GM12878 (cell line): ENCODE results near the gene PTPRM. TPM values are rescaled to one million over a fixed set of nuclear protein-coding genes. Genes with fewer than 3 reads are reported as not detected.

ENCODE experiments used
- ATAC-seq: fragments of 200-7000 bp; cut with Tn5 transposase; 3 replicates; pipeline ENCODE4 v1.9.1; 2020; ENCODE audit warnings: mild to moderate bottlenecking, moderate library complexity
- BruUV-seq: library from RNA; stranded (reverse); fragments of 400-500 nt; replicated peaks from 2 replicates; lab custom pipeline; 2021; lab: Mats Ljungman, UMichigan
- CTCF ChIA-PET: fragments of 300-600 bp; sonication (Branson Sonifier 250); formaldehyde crosslinking; extraction: SDS; loops from one replicate; lab custom pipeline; 2021; ENCODE audit warnings: inconsistent platforms; lab: Yijun Ruan, JAX
- POLR2A ChIA-PET: fragments of 350-600 bp; formaldehyde crosslinking; extraction: SDS; loops from one replicate; lab custom pipeline; 2021; ENCODE audit warnings: inconsistent platforms; lab: Charles Lee
- RAD21 ChIA-PET: fragments of 300-600 bp; sonication (Branson Sonifier 250); formaldehyde crosslinking; loops from one replicate; lab custom pipeline; 2023; ENCODE audit warnings: antibody characterized with exemption; ENCODE audit not compliant: unreplicated experiment; lab: Charles Lee
- SMC1A ChIA-PET: fragments of 300-600 bp; sonication (Branson Sonifier 250); formaldehyde crosslinking; loops from one replicate; lab custom pipeline; 2023; ENCODE audit not compliant: unreplicated experiment, uncharacterized antibody; lab: Charles Lee
- DNase-seq: peaks from one replicate; pipeline ENCODE4 v3.0.0-alpha.2; 2011; ENCODE audit warnings: low read depth, low spot score
- FAIRE-seq: peaks from 3 replicates; lab custom pipeline; 2011; peaks lifted over from hg19 to GRCh38; lab: Jason Lieb, UNC
- H2AFZ ChIP-seq: 2 replicates; pipeline ENCODE4 v1.6.0; 2011; ENCODE audit warnings: low read depth, low read length, control low read depth; ENCODE audit not compliant: control insufficient read depth
- H3K27ac ChIP-seq: 2 replicates; pipeline ENCODE4 v1.5.1; 2011; ENCODE audit warnings: control low read depth; ENCODE audit not compliant: control insufficient read depth, insufficient read depth
- H3K27me3 ChIP-seq, 2 experiments: replicated peaks in 1 of 2; 2 replicates each; pipeline versions ENCODE4 v1.6.0 to v1.6.1; 2011; ENCODE audit warnings: low read length in 1 of 2; ENCODE audit not compliant: control insufficient read depth in 2 of 2, insufficient read depth in 2 of 2
- H3K36me3 ChIP-seq, 2 experiments: 2 replicates each; pipeline ENCODE4 v1.5.1; 2011; ENCODE audit warnings: low read length in 1 of 2; ENCODE audit not compliant: control insufficient read depth in 2 of 2, insufficient read depth in 2 of 2
- H3K4me1 ChIP-seq: 2 replicates; pipeline ENCODE4 v1.6.1; 2011; ENCODE audit warnings: mild to moderate bottlenecking, low read length, moderate library complexity, mixed read lengths; ENCODE audit not compliant: control insufficient read depth, insufficient read depth
- H3K4me2 ChIP-seq: 2 replicates; pipeline ENCODE4 v1.6.0; 2011; ENCODE audit warnings: control low read depth; ENCODE audit not compliant: control insufficient read depth, insufficient read depth
- H3K4me3 ChIP-seq: fragments of 200-600 bp; sonication (generic); 2 replicates; pipeline ENCODE4 v1.5.1; 2016
- H3K79me2 ChIP-seq: 2 replicates; pipeline ENCODE4 v1.6.0; 2011; ENCODE audit warnings: low read length; ENCODE audit not compliant: control insufficient read depth, insufficient read depth
- H3K9ac ChIP-seq: 2 replicates; pipeline ENCODE4 v1.8.0; 2011; ENCODE audit warnings: low read length, control low read depth, mixed read lengths; ENCODE audit not compliant: control insufficient read depth, insufficient read depth
- H3K9me3 ChIP-seq: replicated peaks from 3 replicates; pipeline ENCODE4 v1.5.1; 2011; ENCODE audit warnings: mild to moderate bottlenecking, low read length; ENCODE audit not compliant: control insufficient read depth, insufficient read depth
- H4K20me1 ChIP-seq: 2 replicates; pipeline ENCODE4 v1.6.0; 2011; ENCODE audit not compliant: control insufficient read depth, insufficient read depth
- HDAC6 ChIP-seq: fragments of 200-600 bp; sonication (generic); IDR thresholded peaks from one replicate; pipeline ENCODE4 v1.8.0; 2017; ENCODE audit warnings: antibody characterized with exemption; ENCODE audit not compliant: unreplicated experiment
- NBN ChIP-seq: fragments of 450-650 bp; IDR thresholded peaks from 2 replicates; pipeline ENCODE4 v1.6.1; 2016
- NRF1 ChIP-seq: conservative IDR thresholded peaks from 2 replicates; pipeline ENCODE4 v1.6.1; 2011; ENCODE audit warnings: mild to moderate bottlenecking, low read depth, low read length, improper control_type of control experiment
- RAD21 ChIP-seq: IDR thresholded peaks from 2 replicates; pipeline ENCODE4 v1.6.1; 2011; ENCODE audit warnings: mild to moderate bottlenecking, low read depth, low read length, moderate library complexity; ENCODE audit not compliant: insufficient read depth
- SMAD1 ChIP-seq: fragments of 450-650 bp; IDR thresholded peaks from 2 replicates; pipeline ENCODE4 v1.6.1; 2018; ENCODE audit warnings: mild to moderate bottlenecking, low read depth; ENCODE audit not compliant: partially characterized antibody
- SPI1 ChIP-seq: IDR thresholded peaks from 2 replicates; pipeline ENCODE4 v1.6.1; 2011; ENCODE audit warnings: low read depth, mild to moderate bottlenecking, low read length, moderate library complexity, borderline replicate concordance; ENCODE audit not compliant: insufficient read depth
- SREBF2 ChIP-seq: IDR thresholded peaks from 2 replicates; pipeline ENCODE4 v1.6.1; 2012; ENCODE audit warnings: mild to moderate bottlenecking, low read length
- SUPT20H ChIP-seq: IDR thresholded peaks from 2 replicates; pipeline ENCODE4 v1.6.1; 2011; ENCODE audit warnings: low read depth, mild to moderate bottlenecking, low read length, moderate library complexity, borderline replicate concordance; ENCODE audit not compliant: control insufficient read depth
- TBL1XR1 ChIP-seq: IDR thresholded peaks from 2 replicates; pipeline ENCODE4 v1.6.1; 2012; ENCODE audit warnings: low read depth, low read length, improper control_type of control experiment
- WRNIP1 ChIP-seq: IDR thresholded peaks from 2 replicates; pipeline ENCODE4 v1.6.1; 2011; ENCODE audit warnings: low read depth, low read length, improper control_type of control experiment, borderline replicate concordance
- WGBS: methylation state at CpG from one replicate; pipeline ENCODE4 v1.1.6; 2016; ENCODE audit warnings: low lambda C conversion rate; ENCODE audit not compliant: insufficient replicate concordance, insufficient coverage; ENCODE audit errors: missing lambda C conversion rate; 5-methylcytosine and 5-hydroxymethylcytosine counted together
- in situ Hi-C: fragments of 300-500 bp; cut with MboI; formaldehyde crosslinking; loops from 9 replicates; pipeline ENCODE4 v1.14.3; 2018; ENCODE audit warnings: mixed read lengths
- intact Hi-C: fragments of 100-400 bp; cut with micrococcal nuclease; formaldehyde crosslinking; loops from one replicate; pipeline ENCODE4 v1.14.2; 2022; ENCODE audit not compliant: unreplicated experiment
- polyA plus RNA-seq, 11 experiments: library from polyadenylated mRNA; depleted of rRNA in 4 of 11; unstranded in 6 of 11; stranded (reverse) in 5 of 11; fragments of >200 nt; fragmentation: Nextera tagmentation in 4 of 11; fragmentation: Illumina TruSeq in 1 of 11; extraction: Ambion mirVana in 4 of 11; extraction: Trizol in 1 of 11; gene quantifications; 1 replicate in 1 of 11; 2 replicates in 10 of 11; pipeline versions ENCODE4 v1.2.1 to v1.2.3, GENCODE V29; 2011 to 2016; ENCODE audit warnings: inconsistent platforms in 2 of 11, missing spikeins in 2 of 11, low read depth in 1 of 11
- total RNA-seq, 4 experiments: library from RNA; depleted of rRNA in 3 of 4; stranded (reverse); fragments of >200 nt in 3 of 4; fragmentation: Illumina TruSeq in 1 of 4; extraction: Trizol in 1 of 4; gene quantifications; 2 replicates each; pipeline versions ENCODE4 v1.2.1 to v1.2.3, GENCODE V29; 2013 to 2021
- TF ChIP-seq, protein P1 (sequence below): fragments of 450-650 bp; IDR thresholded peaks from 2 replicates; pipeline ENCODE4 v1.6.1; 2017; ENCODE audit warnings: mild to moderate bottlenecking, low read depth, inconsistent platforms; ENCODE audit not compliant: poor library complexity, severe bottlenecking
- TF ChIP-seq, protein P2 (sequence below): fragments of 450-650 bp; formaldehyde crosslinking; IDR thresholded peaks from 2 replicates; pipeline ENCODE4 v1.4.0; 2020; ENCODE audit warnings: mild to moderate bottlenecking, moderate library complexity
- TF ChIP-seq, protein P3 (sequence below): IDR thresholded peaks from 2 replicates; pipeline ENCODE4 v1.6.1; 2011; ENCODE audit warnings: mild to moderate bottlenecking, low read depth, low read length, moderate library complexity; ENCODE audit not compliant: insufficient replicate concordance
- TF ChIP-seq, protein P4 (sequence below): IDR thresholded peaks from 2 replicates; pipeline ENCODE4 v1.6.1; 2011; ENCODE audit warnings: low read depth, low read length, improper control_type of control experiment, borderline replicate concordance

PTPRM gene
- total and polyA plus RNA-seq, 10 of the 15 experiments (the other 5 are each of a cell fraction or from before 2014, with no cell fraction given), result 0.07 to 22.6 (median 0.60) TPM

DNA sequence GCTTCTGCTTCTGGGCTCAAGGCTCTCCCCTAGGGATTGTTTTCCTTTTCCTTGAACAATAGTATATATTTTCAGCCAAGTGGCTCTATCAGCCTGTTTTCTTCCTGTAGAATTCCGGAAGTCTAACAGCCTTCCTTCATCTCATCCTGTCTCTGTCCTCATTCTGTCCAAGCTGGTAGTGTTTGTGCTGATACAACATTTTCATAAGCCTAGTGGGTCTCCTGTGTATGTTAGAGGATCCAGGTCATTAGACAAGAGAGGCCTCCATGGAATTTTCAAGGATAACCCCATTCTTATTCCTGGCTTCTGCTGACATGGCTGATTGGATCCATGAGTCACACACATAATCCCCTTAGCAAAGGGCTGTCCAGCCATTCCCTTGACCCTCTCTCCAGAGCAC, 467.6 kb downstream of the PTPRM start (continued):
- TF ChIP-seq, protein P1, sequence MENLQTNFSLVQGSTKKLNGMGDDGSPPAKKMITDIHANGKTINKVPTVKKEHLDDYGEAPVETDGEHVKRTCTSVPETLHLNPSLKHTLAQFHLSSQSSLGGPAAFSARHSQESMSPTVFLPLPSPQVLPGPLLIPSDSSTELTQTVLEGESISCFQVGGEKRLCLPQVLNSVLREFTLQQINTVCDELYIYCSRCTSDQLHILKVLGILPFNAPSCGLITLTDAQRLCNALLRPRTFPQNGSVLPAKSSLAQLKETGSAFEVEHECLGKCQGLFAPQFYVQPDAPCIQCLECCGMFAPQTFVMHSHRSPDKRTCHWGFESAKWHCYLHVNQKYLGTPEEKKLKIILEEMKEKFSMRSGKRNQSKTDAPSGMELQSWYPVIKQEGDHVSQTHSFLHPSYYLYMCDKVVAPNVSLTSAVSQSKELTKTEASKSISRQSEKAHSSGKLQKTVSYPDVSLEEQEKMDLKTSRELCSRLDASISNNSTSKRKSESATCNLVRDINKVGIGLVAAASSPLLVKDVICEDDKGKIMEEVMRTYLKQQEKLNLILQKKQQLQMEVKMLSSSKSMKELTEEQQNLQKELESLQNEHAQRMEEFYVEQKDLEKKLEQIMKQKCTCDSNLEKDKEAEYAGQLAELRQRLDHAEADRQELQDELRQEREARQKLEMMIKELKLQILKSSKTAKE, result no peak
- no peak for TF ChIP-seq SREBF2

DNA sequence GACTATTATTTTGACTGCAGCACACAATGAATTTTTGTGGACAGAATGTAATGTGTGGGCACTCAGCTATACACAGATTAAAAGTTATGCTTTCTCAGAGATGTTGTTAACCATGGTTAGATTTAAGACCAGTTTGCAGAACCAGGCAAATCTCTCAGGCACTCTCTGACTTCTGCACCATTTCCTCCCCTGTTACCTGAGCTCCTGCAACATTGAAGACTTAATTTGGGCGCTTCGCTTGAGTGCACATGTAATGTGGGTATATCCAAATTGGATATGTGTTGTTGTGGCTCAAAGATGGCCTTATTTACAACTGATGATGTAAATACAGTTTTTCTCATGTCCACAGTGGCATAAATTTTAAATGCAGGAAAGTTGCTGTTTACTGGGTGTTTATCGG, 469.4 kb downstream of the PTPRM start:
- H3K27ac ChIP-seq, result no peak overlapping the region
- H3K4me1 ChIP-seq, result no peaks in the 10 kb centered on the region
- H3K79me2 ChIP-seq, result no peaks in the 10 kb centered on the region
- WGBS, result 30% methylated on average over 3 of the region's 3 CpGs
- ChIA-PET SMC1A (interaction anchor here (1.1 to 1.3 kb wide), 2 partner anchors 219 to 246 kb away, joined by 3 to 4 read pairs; no protein-coding TSS in a partner anchor), POLR2A (no interaction called here), RAD21 (no interaction called here), CTCF (no interaction called here)
- H3K9ac ChIP-seq, result no peak overlapping the region
- in situ Hi-C loops, result no loop called here
- H3K36me3 ChIP-seq, result no peaks in the 10 kb centered on the region
- no TSS peak for BruUV-seq
- no peaks in the 10 kb centered on the region for H4K20me1 ChIP-seq
- no peak overlapping the region for H3K4me3 ChIP-seq
- H3K27me3 ChIP-seq, result no peaks in the 10 kb centered on the region
- no peaks in the 10 kb centered on the region for H3K9me3 ChIP-seq
- no peak for FAIRE-seq
- no peak overlapping the region for H2AFZ ChIP-seq
- no peak for ATAC-seq
- no peak for DNase-seq
- H3K4me2 ChIP-seq, result no peak overlapping the region
- intact Hi-C loops, result no loop called here
- TF ChIP-seq NBN (no peak), RAD21 (no peak), NRF1 (no peak), TBL1XR1 (no peak), WRNIP1 (no peak), SUPT20H (no peak), SPI1 (no peak), HDAC6 (no peak), SMAD1 (no peak)
- TF ChIP-seq, protein P2, sequence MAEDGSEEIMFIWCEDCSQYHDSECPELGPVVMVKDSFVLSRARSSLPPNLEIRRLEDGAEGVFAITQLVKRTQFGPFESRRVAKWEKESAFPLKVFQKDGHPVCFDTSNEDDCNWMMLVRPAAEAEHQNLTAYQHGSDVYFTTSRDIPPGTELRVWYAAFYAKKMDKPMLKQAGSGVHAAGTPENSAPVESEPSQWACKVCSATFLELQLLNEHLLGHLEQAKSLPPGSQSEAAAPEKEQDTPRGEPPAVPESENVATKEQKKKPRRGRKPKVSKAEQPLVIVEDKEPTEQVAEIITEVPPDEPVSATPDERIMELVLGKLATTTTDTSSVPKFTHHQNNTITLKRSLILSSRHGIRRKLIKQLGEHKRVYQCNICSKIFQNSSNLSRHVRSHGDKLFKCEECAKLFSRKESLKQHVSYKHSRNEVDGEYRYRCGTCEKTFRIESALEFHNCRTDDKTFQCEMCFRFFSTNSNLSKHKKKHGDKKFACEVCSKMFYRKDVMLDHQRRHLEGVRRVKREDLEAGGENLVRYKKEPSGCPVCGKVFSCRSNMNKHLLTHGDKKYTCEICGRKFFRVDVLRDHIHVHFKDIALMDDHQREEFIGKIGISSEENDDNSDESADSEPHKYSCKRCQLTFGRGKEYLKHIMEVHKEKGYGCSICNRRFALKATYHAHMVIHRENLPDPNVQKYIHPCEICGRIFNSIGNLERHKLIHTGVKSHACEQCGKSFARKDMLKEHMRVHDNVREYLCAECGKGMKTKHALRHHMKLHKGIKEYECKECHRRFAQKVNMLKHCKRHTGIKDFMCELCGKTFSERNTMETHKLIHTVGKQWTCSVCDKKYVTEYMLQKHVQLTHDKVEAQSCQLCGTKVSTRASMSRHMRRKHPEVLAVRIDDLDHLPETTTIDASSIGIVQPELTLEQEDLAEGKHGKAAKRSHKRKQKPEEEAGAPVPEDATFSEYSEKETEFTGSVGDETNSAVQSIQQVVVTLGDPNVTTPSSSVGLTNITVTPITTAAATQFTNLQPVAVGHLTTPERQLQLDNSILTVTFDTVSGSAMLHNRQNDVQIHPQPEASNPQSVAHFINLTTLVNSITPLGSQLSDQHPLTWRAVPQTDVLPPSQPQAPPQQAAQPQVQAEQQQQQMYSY (CRISPR knock-in tag), result no peak
- TF ChIP-seq, protein P3, sequence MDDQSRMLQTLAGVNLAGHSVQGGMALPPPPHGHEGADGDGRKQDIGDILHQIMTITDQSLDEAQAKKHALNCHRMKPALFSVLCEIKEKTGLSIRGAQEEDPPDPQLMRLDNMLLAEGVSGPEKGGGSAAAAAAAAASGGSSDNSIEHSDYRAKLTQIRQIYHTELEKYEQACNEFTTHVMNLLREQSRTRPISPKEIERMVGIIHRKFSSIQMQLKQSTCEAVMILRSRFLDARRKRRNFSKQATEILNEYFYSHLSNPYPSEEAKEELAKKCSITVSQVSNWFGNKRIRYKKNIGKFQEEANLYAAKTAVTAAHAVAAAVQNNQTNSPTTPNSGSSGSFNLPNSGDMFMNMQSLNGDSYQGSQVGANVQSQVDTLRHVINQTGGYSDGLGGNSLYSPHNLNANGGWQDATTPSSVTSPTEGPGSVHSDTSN, result no peak
- TF ChIP-seq, protein P4, sequence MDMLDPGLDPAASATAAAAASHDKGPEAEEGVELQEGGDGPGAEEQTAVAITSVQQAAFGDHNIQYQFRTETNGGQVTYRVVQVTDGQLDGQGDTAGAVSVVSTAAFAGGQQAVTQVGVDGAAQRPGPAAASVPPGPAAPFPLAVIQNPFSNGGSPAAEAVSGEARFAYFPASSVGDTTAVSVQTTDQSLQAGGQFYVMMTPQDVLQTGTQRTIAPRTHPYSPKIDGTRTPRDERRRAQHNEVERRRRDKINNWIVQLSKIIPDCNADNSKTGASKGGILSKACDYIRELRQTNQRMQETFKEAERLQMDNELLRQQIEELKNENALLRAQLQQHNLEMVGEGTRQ, result no peak
